ENCODE data around the gene ITPK1.

Gene ITPK1

GRCh38 chr14:93005135-93005813 lies 110.5 kb downstream of the ITPK1 start:
- TF ChIP-seq POLR2A (IDR thresholded peaks at IDR 0.05; ENCODE audit: low read depth, low read length): no peak
- no peak for FAIRE-seq
- DNase-seq (ENCODE audit: insufficient read length, low spot score): no peak

GRCh38 chr14:93004699-93005082 lies 111.0 kb downstream of the ITPK1 start:
- TF ChIP-seq POLR2A (IDR thresholded peaks at IDR 0.05; ENCODE audit: low read depth, low read length): no peak
- DNase-seq (ENCODE audit: insufficient read length, low spot score) (no peak), FAIRE-seq (no peak)

GRCh38 chr14:93003945-93004698 lies 111.6 kb downstream of the ITPK1 start:
- no peak for TF ChIP-seq POLR2A (IDR thresholded peaks at IDR 0.05; ENCODE audit: low read depth, low read length)
- FAIRE-seq (no peak), DNase-seq (ENCODE audit: insufficient read length, low spot score) (no peak)

- FAIRE-seq (no peak), DNase-seq (ENCODE audit: insufficient read length, low spot score) (no peak)
- no peak for TF ChIP-seq POLR2A (IDR thresholded peaks at IDR 0.05; ENCODE audit: low read depth, low read length)
Measured at GRCh38 chr14:93002851-93003298, 112.8 kb downstream of the ITPK1 start.

GRCh38 chr14:93002049-93002448 lies 113.7 kb downstream of the ITPK1 start:
- TF ChIP-seq POLR2A (IDR thresholded peaks at IDR 0.05; ENCODE audit: low read depth, low read length): no peak
- DNase-seq (ENCODE audit: insufficient read length, low spot score) (no peak), FAIRE-seq (no peak)

GRCh38 chr14:92998946-92999345 lies 116.8 kb downstream of the ITPK1 start:
- DNase-seq (ENCODE audit: insufficient read length, low spot score) (no peak), FAIRE-seq (no peak)
- TF ChIP-seq POLR2A (IDR thresholded peaks at IDR 0.05; ENCODE audit: low read depth, low read length): no peak

- DNase-seq (ENCODE audit: insufficient read length, low spot score): no peak
- no peak for TF ChIP-seq POLR2A (IDR thresholded peaks at IDR 0.05; ENCODE audit: low read depth, low read length)
- no peak for FAIRE-seq
Measured at GRCh38 chr14:92997343-92998061, 118.2 kb downstream of the ITPK1 start.

- DNase-seq (ENCODE audit: insufficient read length, low spot score) (no peak), FAIRE-seq (no peak)
- no peak for TF ChIP-seq POLR2A (IDR thresholded peaks at IDR 0.05; ENCODE audit: low read depth, low read length)
Measured at GRCh38 chr14:92995620-92996019, 120.1 kb downstream of the ITPK1 start.

GRCh38 chr14:92994942-92995341 lies 120.8 kb downstream of the ITPK1 start:
- FAIRE-seq: no peak
- DNase-seq (ENCODE audit: insufficient read length, low spot score): no peak
- TF ChIP-seq POLR2A (IDR thresholded peaks at IDR 0.05; ENCODE audit: low read depth, low read length): no peak

GRCh38 chr14:92994131-92994676 lies 121.5 kb downstream of the ITPK1 start:
- TF ChIP-seq POLR2A (IDR thresholded peaks at IDR 0.05; ENCODE audit: low read depth, low read length): no peak
- FAIRE-seq (no peak), DNase-seq (ENCODE audit: insufficient read length, low spot score) (no peak)

GRCh38 chr14:92993302-92993701 lies 122.4 kb downstream of the ITPK1 start:
- TF ChIP-seq POLR2A (IDR thresholded peaks at IDR 0.05; ENCODE audit: low read depth, low read length): no peak
- DNase-seq (ENCODE audit: insufficient read length, low spot score): no peak
- FAIRE-seq: no peak

- DNase-seq (ENCODE audit: insufficient read length, low spot score) (no peak), FAIRE-seq (no peak)
- no peak for TF ChIP-seq POLR2A (IDR thresholded peaks at IDR 0.05; ENCODE audit: low read depth, low read length)
Measured at GRCh38 chr14:92991536-92991935, 124.2 kb downstream of the ITPK1 start.

- DNase-seq (ENCODE audit: insufficient read length, low spot score) (no peak), FAIRE-seq (no peak)
- no peak for TF ChIP-seq POLR2A (IDR thresholded peaks at IDR 0.05; ENCODE audit: low read depth, low read length)
Measured at GRCh38 chr14:92990456-92991430, 125.0 kb downstream of the ITPK1 start.

Data from H54 (cell line).